Activated CD4-positive, alpha-beta T cell treated with anti-CD3 and anti-CD28 coated beads, Interleukin-2, amount 50 U/mL, for 4 hours (primary cell): Measurements from ENCODE around the gene WBP4.

Experiments used
- DNase-seq, 2 experiments: peaks; one replicate each; pipeline ENCODE4 v3.0.0-alpha.2; 2020

The WBP4 gene

GRCh38 chr13:41049480-41050440 is 11.5 kb upstream of the WBP4 start:
- no peak for DNase-seq

GRCh38 chr13:41052441-41052840 is 8.9 kb upstream of the WBP4 start:
- DNase-seq = no peak

GRCh38 chr13:41053384-41053826 is 7.9 kb upstream of the WBP4 start:
- no peak for DNase-seq

GRCh38 chr13:41054212-41054877 is 7.0 kb upstream of the WBP4 start:
- DNase-seq = peak; percentile 12 to 20

GRCh38 chr13:41054919-41055619 is 6.2 kb upstream of the WBP4 start:
- DNase-seq = no peak

- DNase-seq = no peak
Observed at GRCh38 chr13:41056194-41056593, 5.1 kb upstream of the WBP4 start.

- DNase-seq = no peak
Observed at GRCh38 chr13:41056826-41057711, 4.2 kb upstream of the WBP4 start.

GRCh38 chr13:41058295-41059070 is 2.8 kb upstream of the WBP4 start:
- DNase-seq = no peak

- no peak for DNase-seq
Observed at GRCh38 chr13:41059456-41060081, 1.7 kb upstream of the WBP4 start.

- peak; percentile 58 to 72 for DNase-seq
Observed at GRCh38 chr13:41060082-41060723, 1.1 kb upstream of the WBP4 start.

- peak; percentile 89 to 93 for DNase-seq
Observed at GRCh38 chr13:41060724-41061074, 610 bp upstream of the WBP4 start.

GRCh38 chr13:41061914-41062837 is 867 bp downstream of the WBP4 start:
- no peak for DNase-seq

- DNase-seq = no peak
Observed at GRCh38 chr13:41064493-41064892, 3.2 kb downstream of the WBP4 start.

- no peak for DNase-seq
Observed at GRCh38 chr13:41065078-41065477, 3.8 kb downstream of the WBP4 start.

GRCh38 chr13:41074523-41074922 is 13.2 kb downstream of the WBP4 start:
- DNase-seq = no peak

- peak; percentile 28 to 32 for DNase-seq
Observed at GRCh38 chr13:41075034-41075433, 13.7 kb downstream of the WBP4 start.

- no peak for DNase-seq
Observed at GRCh38 chr13:41075485-41075884, 14.2 kb downstream of the WBP4 start.

GRCh38 chr13:41077475-41077874 is 16.2 kb downstream of the WBP4 start:
- no peak for DNase-seq

GRCh38 chr13:41079725-41080124 is 18.4 kb downstream of the WBP4 start:
- no peak for DNase-seq
